Fibroblast of villous mesenchyme (primary cell): ENCODE measurements around the gene CXADR. TPM values are rescaled to one million over a fixed set of nuclear protein-coding genes. Genes with fewer than 3 reads are reported as not detected.

Experiments
- DNase-seq: peaks from one replicate; pipeline ENCODE4 v3.0.0-alpha.2; 2010; ENCODE audit warnings: low read depth
- H3K4me3 ChIP-seq: 2 replicates; pipeline ENCODE4 v1.5.1; 2011; ENCODE audit warnings: low read depth, mild to moderate bottlenecking, low read length
- total RNA-seq: library from RNA; depleted of rRNA; stranded (reverse); fragments of >200 nt; gene quantifications from 2 replicates; pipeline ENCODE4 v1.2.3, GENCODE V29; 2012
- TF ChIP-seq, protein P1 (sequence below): IDR thresholded peaks from 2 replicates; pipeline ENCODE4 v1.5.1; 2012; ENCODE audit warnings: low read depth, mild to moderate bottlenecking, low read length; ENCODE audit not compliant: insufficient read depth

The CXADR gene
- total RNA-seq, 1 donor = 0.86 TPM

DNA sequence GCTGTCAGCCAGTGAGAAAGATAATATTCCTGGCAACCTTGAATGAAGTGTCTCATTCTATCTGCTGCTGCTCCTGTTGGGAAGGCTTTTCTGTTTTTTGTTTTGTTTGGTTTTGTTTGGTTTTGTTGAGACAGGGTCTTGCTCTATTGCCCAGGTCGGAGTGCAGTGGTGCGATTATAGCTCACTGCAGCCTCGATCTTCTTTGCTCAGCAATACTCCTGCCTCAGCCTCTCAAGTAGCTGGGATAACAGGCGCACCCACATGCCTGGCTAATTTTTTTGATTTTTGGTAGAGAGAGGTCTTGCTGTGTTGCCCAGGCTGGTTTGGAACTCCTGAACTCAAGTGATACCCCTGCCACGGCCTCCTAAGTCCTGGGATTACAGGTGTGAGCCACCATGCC lies 62.2 kb downstream of the CXADR start:
- DNase-seq = no peak
- no peak overlapping the region for H3K4me3 ChIP-seq
- TF ChIP-seq, protein P1, sequence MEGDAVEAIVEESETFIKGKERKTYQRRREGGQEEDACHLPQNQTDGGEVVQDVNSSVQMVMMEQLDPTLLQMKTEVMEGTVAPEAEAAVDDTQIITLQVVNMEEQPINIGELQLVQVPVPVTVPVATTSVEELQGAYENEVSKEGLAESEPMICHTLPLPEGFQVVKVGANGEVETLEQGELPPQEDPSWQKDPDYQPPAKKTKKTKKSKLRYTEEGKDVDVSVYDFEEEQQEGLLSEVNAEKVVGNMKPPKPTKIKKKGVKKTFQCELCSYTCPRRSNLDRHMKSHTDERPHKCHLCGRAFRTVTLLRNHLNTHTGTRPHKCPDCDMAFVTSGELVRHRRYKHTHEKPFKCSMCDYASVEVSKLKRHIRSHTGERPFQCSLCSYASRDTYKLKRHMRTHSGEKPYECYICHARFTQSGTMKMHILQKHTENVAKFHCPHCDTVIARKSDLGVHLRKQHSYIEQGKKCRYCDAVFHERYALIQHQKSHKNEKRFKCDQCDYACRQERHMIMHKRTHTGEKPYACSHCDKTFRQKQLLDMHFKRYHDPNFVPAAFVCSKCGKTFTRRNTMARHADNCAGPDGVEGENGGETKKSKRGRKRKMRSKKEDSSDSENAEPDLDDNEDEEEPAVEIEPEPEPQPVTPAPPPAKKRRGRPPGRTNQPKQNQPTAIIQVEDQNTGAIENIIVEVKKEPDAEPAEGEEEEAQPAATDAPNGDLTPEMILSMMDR = no peak

DNA sequence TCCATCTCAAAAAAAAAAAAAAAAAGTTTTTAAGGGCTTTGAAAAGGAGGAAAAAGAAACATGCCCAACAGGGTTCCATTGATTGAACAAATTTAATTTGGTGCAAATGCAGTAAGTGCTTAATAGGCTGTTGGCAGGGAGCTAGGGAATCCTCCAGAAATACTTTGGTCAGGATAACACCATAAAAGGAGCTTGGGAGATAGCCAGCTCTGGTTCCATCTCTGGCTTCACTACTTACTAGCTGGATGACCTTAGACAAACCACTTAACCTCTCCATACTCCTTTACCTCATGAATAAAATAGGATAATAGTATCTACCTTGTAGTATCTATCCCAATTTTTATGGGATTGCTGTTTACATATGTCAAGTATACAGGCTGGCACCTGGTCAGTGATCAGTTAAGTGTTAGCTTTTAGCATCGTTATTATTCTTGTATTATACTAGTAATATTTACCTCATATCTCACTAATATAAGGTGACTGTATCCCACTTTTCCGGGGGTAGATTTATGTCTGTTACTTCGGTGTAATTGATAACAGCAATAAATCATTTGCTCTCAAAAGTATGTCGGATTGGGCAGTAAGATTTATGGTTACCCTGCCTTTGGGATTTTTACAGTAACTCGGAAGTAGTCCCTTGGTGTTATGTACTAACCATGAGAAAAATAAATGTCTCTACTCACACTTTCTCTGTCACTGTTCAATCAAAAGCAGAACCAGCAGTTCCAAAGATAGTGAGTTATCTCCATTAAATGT lies 63.4 kb downstream of the CXADR start:
- TF ChIP-seq, protein P1 = no peak
- H3K4me3 ChIP-seq = no peak overlapping the region
- DNase-seq = no peak

DNA sequence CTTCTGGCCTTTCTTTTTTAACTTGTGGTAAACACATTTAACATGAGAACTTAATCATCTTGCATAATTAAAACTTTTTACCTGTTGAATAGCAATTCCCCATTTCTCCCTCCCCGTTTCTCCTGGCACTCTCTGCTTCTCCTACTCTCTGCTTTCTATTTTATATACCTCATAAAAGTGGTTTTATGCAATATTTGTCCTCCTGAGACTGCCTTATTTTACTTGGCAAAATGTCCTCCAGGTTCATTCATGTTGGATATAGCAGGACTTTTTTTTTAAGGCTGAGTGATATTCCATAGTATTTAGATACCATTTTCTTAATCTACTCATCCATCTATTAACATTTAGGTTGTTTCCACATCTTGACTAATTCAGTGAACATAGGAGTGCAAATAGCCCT lies 64.9 kb downstream of the CXADR start:
- DNase-seq = no peak
- TF ChIP-seq, protein P1 = no peak
- no peak overlapping the region for H3K4me3 ChIP-seq

DNA sequence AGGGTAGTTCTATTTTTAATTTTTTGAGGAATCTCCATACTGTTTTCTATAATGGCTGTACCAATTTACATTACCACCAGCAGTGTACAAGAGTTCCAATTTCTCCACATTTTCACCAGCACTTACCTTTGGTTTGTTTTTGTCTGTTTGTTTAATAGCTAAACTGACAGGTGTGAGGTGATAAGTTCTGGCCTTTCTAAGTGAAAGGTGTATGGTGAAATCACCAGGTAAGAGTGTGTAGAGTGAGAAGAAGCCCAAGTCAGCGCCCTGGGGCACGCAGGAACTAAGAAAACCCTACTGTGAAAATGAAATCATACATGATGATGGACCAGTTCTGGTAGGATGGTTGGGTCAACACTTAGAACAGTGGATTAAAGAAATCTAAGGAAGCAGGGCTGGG lies 65.3 kb downstream of the CXADR start:
- H3K4me3 ChIP-seq = no peak overlapping the region
- no peak for DNase-seq
- TF ChIP-seq, protein P1 = no peak

DNA sequence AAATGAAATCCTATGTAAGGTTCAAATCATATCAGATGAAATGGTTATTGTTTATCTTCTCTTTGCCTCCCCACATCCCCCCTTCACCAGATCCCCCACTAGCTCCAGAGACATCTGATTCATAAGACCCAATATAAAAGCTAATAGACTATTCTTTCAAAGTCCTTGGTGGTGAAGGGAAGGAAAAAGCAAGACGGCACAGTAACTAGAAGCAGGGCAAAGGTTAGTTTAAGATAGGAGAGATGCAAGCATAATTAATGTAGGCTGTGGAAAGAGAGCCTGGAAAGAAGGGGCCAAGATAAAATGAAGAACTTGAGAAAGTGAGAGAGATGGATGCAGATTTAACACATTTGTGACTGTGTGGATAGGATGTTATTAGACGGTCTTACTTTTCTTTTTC lies 66.0 kb downstream of the CXADR start:
- H3K4me3 ChIP-seq = no peak overlapping the region
- no peak for DNase-seq
- TF ChIP-seq, protein P1 = no peak

DNA sequence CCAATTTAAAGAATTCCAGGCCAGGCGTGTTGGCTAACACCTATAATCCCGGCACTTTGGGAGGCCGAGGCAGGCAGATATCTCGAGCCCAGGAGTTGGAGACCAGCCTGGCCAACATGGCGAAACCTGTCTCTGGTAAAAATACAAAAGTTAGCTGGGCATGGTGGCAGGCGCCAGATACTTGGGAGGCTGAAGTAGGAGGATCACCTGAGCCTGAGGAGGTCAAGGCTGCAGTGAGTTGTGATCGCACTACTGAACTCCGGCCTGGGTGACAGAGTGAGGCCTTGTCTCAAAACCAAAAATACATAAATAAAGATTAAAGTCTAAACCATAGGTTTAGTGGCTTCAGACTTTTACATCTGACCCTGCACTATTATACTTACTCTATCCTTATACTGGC lies 67.5 kb downstream of the CXADR start:
- no peak for DNase-seq
- TF ChIP-seq, protein P1 = no peak
- no peak overlapping the region for H3K4me3 ChIP-seq

DNA sequence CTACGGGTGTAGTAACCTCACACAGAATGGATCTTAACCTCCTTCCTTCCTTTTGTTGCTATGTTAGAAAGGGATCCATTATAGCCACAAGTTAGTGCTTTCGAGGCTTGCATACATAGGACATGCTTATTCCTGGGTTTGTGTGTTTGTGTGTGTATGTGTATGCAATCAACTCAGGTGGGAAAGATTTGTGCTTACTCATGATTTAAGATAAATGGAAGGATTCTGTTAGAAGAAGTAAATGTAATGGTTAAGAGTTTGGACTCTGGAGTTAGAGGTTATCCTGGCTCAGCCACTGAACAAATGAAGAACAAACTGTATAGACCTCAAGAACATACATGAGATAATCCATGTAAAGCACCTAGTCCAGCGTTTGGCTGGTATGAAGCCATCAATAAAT lies 71.1 kb downstream of the CXADR start:
- DNase-seq = no peak
- no peak overlapping the region for H3K4me3 ChIP-seq
- TF ChIP-seq, protein P1 = no peak
